Activated CD4-positive, alpha-beta T cell treated with anti-CD3 and anti-CD28 coated beads, Interleukin-2, amount 50 U/mL, for 48 hours (primary cell): ENCODE data around the gene RAD51B.

ENCODE experiments used
- DNase-seq, 2 experiments: peaks; one replicate each; pipeline ENCODE4 v3.0.0-alpha.2; 2020

RAD51B gene

GRCh38 chr14:68154275-68154674 is 334.7 kb downstream of the RAD51B start:
- no peak for DNase-seq

GRCh38 chr14:68157971-68158371 is 338.4 kb downstream of the RAD51B start:
- DNase-seq: no peak

DNA sequence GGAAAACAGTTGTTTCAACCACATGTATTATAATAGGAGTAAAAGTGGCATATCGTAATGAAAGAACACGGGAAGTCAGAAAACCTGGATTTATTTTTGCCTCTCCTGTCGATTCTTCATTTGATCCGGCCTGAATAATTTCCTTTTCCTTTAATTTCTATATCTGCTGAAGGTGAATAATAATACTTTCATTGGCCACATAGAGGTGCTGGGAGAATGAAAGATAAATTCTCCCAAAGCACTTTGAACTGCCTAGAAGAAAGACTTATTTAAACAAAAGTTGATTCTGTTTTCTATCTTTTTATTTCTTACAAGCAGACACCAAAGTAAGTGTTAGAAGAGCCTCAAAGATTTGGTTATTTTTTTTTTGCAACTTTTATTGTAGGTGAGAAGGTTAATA is 339.1 kb downstream of the RAD51B start:
- DNase-seq: no peak

DNA sequence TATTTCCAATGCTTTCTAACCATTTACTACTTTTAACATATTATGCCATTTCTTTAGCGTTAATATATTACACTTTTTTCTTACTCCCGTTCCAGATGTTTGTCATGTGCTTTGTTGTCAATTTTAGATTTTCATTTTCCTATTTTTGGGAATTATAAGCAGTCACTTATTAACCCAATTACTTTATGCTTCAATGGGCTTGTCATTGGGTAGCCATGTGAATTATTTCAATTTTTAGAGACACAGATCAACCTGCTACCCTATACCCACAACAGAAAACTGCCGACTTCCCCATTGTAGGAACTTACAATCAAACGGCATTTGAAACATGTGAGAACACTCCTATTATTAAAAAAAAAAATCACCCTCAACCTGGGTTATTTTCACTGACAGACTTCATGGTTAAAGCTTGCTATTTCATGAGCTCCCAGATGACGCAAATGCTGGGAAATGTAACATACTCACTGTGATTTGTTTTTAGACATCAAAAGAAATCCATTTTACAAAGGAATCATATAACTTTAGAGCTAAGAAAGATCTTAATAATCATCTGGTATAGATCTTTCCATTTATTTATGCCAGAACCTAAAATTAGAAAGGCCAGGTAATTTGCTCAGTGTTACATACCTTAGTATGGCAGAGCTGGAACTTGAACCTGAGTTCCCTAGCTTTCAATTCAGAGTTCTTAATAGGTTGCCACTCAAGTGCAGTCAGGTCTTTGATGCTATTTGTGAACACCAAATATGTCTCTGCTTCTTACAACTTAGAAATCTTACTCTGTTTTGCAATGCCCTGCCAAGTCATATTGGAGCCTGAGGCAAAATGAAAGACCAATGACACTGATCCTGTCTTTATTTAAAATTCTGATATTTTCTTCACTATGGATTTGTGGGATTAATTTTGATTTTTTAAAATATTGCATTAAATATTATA is 340.4 kb downstream of the RAD51B start:
- DNase-seq: no peak

DNA sequence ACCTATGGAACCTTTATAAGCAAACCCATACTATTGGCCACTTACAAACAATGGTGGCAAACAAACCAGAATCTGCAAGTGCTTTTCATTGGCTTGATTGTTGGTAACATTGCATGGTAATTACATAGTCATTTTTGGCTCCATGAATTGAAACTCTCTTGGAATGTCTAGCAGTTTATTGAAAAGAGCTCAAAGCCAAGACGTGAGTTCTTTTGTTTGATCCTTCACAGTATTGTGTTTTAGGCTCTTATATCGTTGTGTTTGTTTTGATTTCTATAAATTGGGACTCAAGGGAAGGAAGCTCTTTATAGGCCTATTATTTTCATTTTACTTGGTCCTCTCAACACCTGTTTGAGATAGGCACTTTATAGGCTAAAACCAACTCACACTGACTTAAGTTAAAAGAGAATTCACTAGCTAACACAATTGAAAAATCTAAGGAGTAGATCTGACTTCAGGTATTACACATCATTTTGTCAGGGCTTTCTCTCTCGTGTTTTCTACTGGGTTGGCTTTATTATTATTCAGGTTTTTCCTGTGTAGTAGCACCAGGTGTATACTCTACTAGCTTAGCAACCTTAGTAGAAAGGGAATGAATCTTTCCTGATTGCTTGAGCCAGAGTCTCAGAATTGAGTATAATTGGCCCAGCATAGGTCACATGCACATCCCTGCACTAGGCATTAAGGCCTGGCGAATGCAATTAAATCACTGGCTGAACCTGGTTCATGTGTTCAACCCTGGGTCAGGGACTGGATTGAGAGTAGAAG is 341.4 kb downstream of the RAD51B start:
- DNase-seq: no peak

GRCh38 chr14:68162887-68163286 is 343.3 kb downstream of the RAD51B start:
- DNase-seq: no peak

GRCh38 chr14:68164711-68165113 is 345.1 kb downstream of the RAD51B start:
- DNase-seq: no peak

DNA sequence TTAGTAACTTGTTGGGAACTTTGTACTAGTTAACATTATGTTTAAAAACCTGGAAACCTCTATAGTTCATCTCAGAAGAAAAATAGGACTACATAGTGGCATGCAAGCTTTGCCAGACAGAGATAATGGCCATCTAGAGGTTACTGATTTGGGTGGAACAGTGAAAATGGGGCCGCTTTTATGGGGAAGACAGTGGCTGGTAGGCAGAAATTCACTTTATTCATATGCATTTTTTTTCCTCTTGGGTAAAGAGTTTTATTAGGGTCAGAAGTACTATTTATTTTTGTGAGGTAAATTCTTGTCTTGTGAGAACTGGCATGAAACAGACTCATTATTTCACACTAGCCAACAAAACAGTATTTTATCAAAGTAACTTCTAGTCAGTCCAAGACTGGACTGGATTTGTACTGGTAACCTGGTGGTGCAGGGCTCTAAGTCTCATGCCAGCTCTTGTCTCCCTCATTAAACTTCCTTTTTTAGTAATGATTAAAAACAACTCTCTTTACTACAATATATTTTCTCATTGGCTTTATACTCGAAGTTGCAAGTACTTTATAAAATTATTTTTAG is 345.8 kb downstream of the RAD51B start:
- no peak for DNase-seq

GRCh38 chr14:68166731-68167382 is 347.3 kb downstream of the RAD51B start:
- no peak for DNase-seq

- DNase-seq: no peak
Measured at GRCh38 chr14:68167383-68168087, 348.0 kb downstream of the RAD51B start.

- no peak for DNase-seq
Measured at GRCh38 chr14:68168460-68169109, 349.0 kb downstream of the RAD51B start.

- DNase-seq: no peak
Measured at GRCh38 chr14:68172216-68172615, 352.6 kb downstream of the RAD51B start.

DNA sequence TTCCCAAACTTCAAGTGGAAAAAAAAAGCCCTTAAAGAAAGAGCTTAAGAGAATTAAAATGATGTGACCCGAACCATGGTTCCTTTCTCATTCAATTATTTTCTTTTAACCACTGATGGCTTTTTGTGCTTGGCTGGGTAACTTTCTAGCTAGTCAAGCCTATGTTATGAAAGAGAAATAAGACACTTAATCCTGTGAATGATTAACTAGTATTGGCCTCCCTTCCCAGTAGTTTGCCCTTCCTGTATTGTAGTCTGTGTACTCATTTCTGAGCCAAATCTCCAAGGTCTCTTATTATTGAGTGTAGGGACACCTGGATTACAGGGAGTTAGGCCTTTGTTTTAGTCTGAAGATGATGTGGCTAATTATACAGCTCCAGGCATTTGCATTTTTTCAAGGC is 353.0 kb downstream of the RAD51B start:
- DNase-seq: no peak

- no peak for DNase-seq
Measured at GRCh38 chr14:68173227-68173972, 353.8 kb downstream of the RAD51B start.

GRCh38 chr14:68174446-68174845 is 354.9 kb downstream of the RAD51B start:
- DNase-seq: no peak

DNA sequence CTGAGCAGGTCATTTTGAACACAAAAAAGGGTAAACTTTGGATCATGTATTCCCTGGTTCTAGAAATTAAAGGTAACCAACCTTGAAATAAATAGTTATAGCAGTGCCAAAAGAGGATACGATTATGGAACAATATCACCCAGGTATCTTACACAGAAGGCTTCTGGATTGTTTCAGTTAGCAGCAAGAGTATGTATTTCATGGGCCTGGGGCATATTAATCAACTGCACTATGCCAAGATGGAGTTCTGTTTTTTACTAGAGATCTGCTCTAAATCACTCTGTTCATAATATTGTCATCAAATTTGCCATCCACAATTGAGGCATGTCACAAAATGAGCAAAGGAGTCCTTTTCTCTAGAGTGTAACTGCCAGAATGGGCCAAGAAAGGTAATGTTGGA is 357.1 kb downstream of the RAD51B start:
- no peak for DNase-seq

DNA sequence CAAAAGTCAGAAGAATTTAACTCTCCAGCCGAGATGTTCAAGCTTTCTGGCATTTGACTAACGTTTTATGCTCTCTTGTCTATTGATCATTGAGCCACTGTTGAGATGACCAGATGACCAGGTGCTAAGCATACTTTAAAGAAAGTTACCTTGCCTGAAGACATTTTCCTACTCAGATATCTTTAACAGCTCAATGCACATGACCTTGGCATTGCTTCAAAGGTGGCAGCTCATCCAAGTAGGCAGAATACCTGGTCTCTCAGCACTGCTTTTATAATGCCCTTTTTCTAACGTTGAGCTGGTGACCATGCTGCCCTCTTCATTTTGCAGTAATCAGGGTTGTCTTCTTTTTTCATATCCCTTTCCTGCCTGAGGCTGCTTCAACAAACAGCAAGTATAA is 358.1 kb downstream of the RAD51B start:
- DNase-seq: no peak

GRCh38 chr14:68178282-68178681 is 358.7 kb downstream of the RAD51B start:
- no peak for DNase-seq

- DNase-seq: no peak
Measured at GRCh38 chr14:68181519-68182326, 362.1 kb downstream of the RAD51B start.

- DNase-seq: peak in 1 of 2 experiments; percentile 9
Measured at GRCh38 chr14:68182492-68182891, 362.9 kb downstream of the RAD51B start.
